MCF 10A (cell line): Measurements from ENCODE around the gene NUPR2. TPM values are rescaled to one million over a fixed set of nuclear protein-coding genes. Genes with fewer than 3 reads are reported as not detected.
"Not testable (repeated sequence)": the region's sequence is repeated elsewhere in the genome, so short reads cannot be mapped to it uniquely, and the experiment has no call there.

Experiments used
- BruUV-seq: library from RNA; stranded (reverse); fragments of 400-500 nt; replicated peaks from 2 replicates; lab custom pipeline; 2021; lab: Mats Ljungman, UMichigan
- CTCF ChIA-PET: fragments of 300-600 bp; sonication (Branson Sonifier 250); formaldehyde crosslinking; extraction: SDS; loops from one replicate; lab custom pipeline; 2021; ENCODE audit warnings: antibody characterized with exemption, inconsistent platforms; lab: Yijun Ruan, JAX
- POLR2A ChIA-PET: fragments of 300-600, 350-650 bp; sonication (Branson Sonifier 250); formaldehyde crosslinking; extraction: SDS; loops from one replicate; lab custom pipeline; 2020; ENCODE audit warnings: antibody characterized with exemption, inconsistent platforms; lab: Yijun Ruan, JAX
- DNase-seq: peaks from one replicate; pipeline ENCODE4 v3.0.0-alpha.2; 2018; ENCODE audit not compliant: unreplicated experiment
- H3K27ac Mint-ChIP-seq: one replicate; pipeline ENCODE4 v1.8.0; 2022; ENCODE audit warnings: mild to moderate bottlenecking, low read depth, mixed read lengths; ENCODE audit not compliant: unreplicated experiment
- H3K27me3 Mint-ChIP-seq: one replicate; pipeline ENCODE4 v1.8.0; 2022; ENCODE audit warnings: mixed read lengths; ENCODE audit not compliant: insufficient read depth, unreplicated experiment
- H3K36me3 Mint-ChIP-seq: one replicate; pipeline ENCODE4 v1.8.0; 2022; ENCODE audit warnings: mild to moderate bottlenecking, moderate library complexity, mixed read lengths; ENCODE audit not compliant: insufficient read depth, unreplicated experiment
- H3K4me1 Mint-ChIP-seq: one replicate; pipeline ENCODE4 v1.8.0; 2022; ENCODE audit warnings: mixed read lengths; ENCODE audit not compliant: insufficient read depth, unreplicated experiment
- H3K4me3 Mint-ChIP-seq: one replicate; pipeline ENCODE4 v1.8.0; 2022; ENCODE audit warnings: mild to moderate bottlenecking, moderate library complexity, mixed read lengths; ENCODE audit not compliant: unreplicated experiment
- H3K9me3 Mint-ChIP-seq: one replicate; pipeline ENCODE4 v1.8.0; 2022; ENCODE audit warnings: mixed read lengths; ENCODE audit not compliant: unreplicated experiment
- CTCF ChIP-seq: fragments of 200-600 bp; IDR thresholded peaks from one replicate; pipeline ENCODE4 v1.8.0; 2022; ENCODE audit warnings: antibody characterized with exemption, mild to moderate bottlenecking; ENCODE audit not compliant: unreplicated experiment
- intact Hi-C: fragments of 100-400 bp; cut with micrococcal nuclease; formaldehyde crosslinking; loops from 2 replicates; pipeline ENCODE4 v1.14.1; 2022
- total RNA-seq: library from RNA; stranded (reverse); gene quantifications from 2 replicates; pipeline ENCODE4 v1.2.3, GENCODE V29; 2022

NUPR2 gene
- total RNA-seq, 1 experiment from 2014 or later: not detected

- no peak for TF ChIP-seq CTCF
- BruUV-seq: no TSS peak
- intact Hi-C loops: no loop called here
- ChIA-PET POLR2A (no interaction called here), CTCF (interaction anchor here (1.8 kb wide), 1 partner anchor 25 kb away, joined by 5 read pairs; no protein-coding TSS in a partner anchor)
- no peak for DNase-seq
- H3K4me1 Mint-ChIP-seq: no peaks in the 10 kb centered on the region
- no peaks in the 10 kb centered on the region for H3K27me3 Mint-ChIP-seq
- H3K36me3 Mint-ChIP-seq: peaks cover 55% of the 10 kb centered on the region
- no peaks in the 10 kb centered on the region for H3K9me3 Mint-ChIP-seq
- H3K27ac Mint-ChIP-seq: no peak overlapping the region
- no peak overlapping the region for H3K4me3 Mint-ChIP-seq
Observed at GRCh38 chr7:56099653-56100052, 16.6 kb downstream of the NUPR2 start.

GRCh38 chr7:56098187-56099008, 17.8 kb downstream of the NUPR2 start:
- H3K4me3 Mint-ChIP-seq, DNase-seq, intact Hi-C loops, BruUV-seq, H3K9me3 Mint-ChIP-seq, H3K27me3 Mint-ChIP-seq, H3K27ac Mint-ChIP-seq, H3K4me1 Mint-ChIP-seq: not testable (repeated sequence)
- H3K36me3 Mint-ChIP-seq: peaks cover 42% of the 10 kb centered on the region
- ChIA-PET POLR2A (interaction anchor here (0.8 kb wide), 1 partner anchor 8 kb away, joined by 4 read pairs; the partner anchor contains the start of gene CHCHD2), CTCF (interaction anchor here (0.6 to 1.8 kb wide), 3 partner anchors 24 to 1763 kb away, joined by 3 to 5 read pairs (median 3); no protein-coding TSS in a partner anchor)

GRCh38 chr7:56097700-56098099, 18.5 kb downstream of the NUPR2 start:
- peaks cover 4% of the 10 kb centered on the region for H3K4me1 Mint-ChIP-seq
- TF ChIP-seq CTCF: no peak
- H3K9me3 Mint-ChIP-seq: no peaks in the 10 kb centered on the region
- H3K4me3 Mint-ChIP-seq: no peak overlapping the region
- H3K36me3 Mint-ChIP-seq: peaks cover 36% of the 10 kb centered on the region
- ChIA-PET POLR2A (interaction anchor here (0.8 to 0.9 kb wide), 2 partner anchors 8 kb away, joined by 4 read pairs; partner anchors contain the start of gene CHCHD2), CTCF (interaction anchor here (0.6 kb wide), 2 partner anchors 85 to 1763 kb away, joined by 3 read pairs; no protein-coding TSS in a partner anchor)
- no TSS peak for BruUV-seq
- no peak overlapping the region for H3K27ac Mint-ChIP-seq
- DNase-seq: peak; percentile 78
- H3K27me3 Mint-ChIP-seq: no peaks in the 10 kb centered on the region
- intact Hi-C loops: no loop called here

GRCh38 chr7:56092789-56093531, 23.3 kb downstream of the NUPR2 start, which contains the start of gene PHKG1:
PHKG1 (minus strand) TSS chr7:56092952; CDS start chr7:56088941, 4,011 bp downstream.
- H3K27me3 Mint-ChIP-seq: no peaks in the 10 kb centered on the region
- H3K27ac Mint-ChIP-seq: no peak within 1 kb of the TSS
- peak; percentile 84 for DNase-seq
- POLR2A ChIA-PET: interaction anchor here (0.6 to 1.3 kb wide), 4 partner anchors 13 to 126 kb away, joined by 3 to 5 read pairs (median 3); no protein-coding TSS in a partner anchor
- peak; percentile 31 for TF ChIP-seq CTCF
- H3K4me3 Mint-ChIP-seq: no peak within 1 kb of the TSS
- CTCF ChIA-PET: interaction anchor here (0.7 to 3.3 kb wide), 16 partner anchors 9 to 960 kb away, joined by 3 to 19 read pairs (median 4); partner anchors contain the start of gene CHCHD2
- H3K9me3 Mint-ChIP-seq: no peaks in the 10 kb centered on the region
- peaks cover 5% of the 10 kb centered on the region for H3K4me1 Mint-ChIP-seq
- intact Hi-C loops: no loop called here
- H3K36me3 Mint-ChIP-seq: peaks cover 6% of the 10 kb centered on the region
- BruUV-seq: no TSS peak

- BruUV-seq, H3K27ac Mint-ChIP-seq, H3K4me1 Mint-ChIP-seq, H3K27me3 Mint-ChIP-seq, H3K4me3 Mint-ChIP-seq, DNase-seq, intact Hi-C loops, H3K9me3 Mint-ChIP-seq: not testable (repeated sequence)
- CTCF ChIA-PET: interaction anchor here (0.7 to 3.3 kb wide), 15 partner anchors 9 to 960 kb away, joined by 3 to 19 read pairs (median 4); partner anchors contain the start of gene CHCHD2
- H3K36me3 Mint-ChIP-seq: peaks cover 11% of the 10 kb centered on the region
- POLR2A ChIA-PET: interaction anchor here (0.6 to 1.3 kb wide), 4 partner anchors 13 to 127 kb away, joined by 3 to 5 read pairs (median 3); no protein-coding TSS in a partner anchor
Observed at GRCh38 chr7:56092388-56092787, 23.8 kb downstream of the NUPR2 start.
